Ishikawa (cell line): ENCODE measurements around the gene INPP4B.

Experiments used
- CEBPB ChIP-seq: IDR thresholded peaks from 2 replicates; pipeline ENCODE4 v1.6.1; 2012
- CREB1 ChIP-seq: IDR thresholded peaks from 2 replicates; pipeline ENCODE4 v1.6.1; 2012; ENCODE audit warnings: low read depth
- EGR1 ChIP-seq: IDR thresholded peaks from 2 replicates; pipeline ENCODE4 v1.6.1; 2012
- EP300 ChIP-seq: IDR thresholded peaks from 2 replicates; pipeline ENCODE4 v1.6.1; 2012; ENCODE audit warnings: borderline replicate concordance
- FOXM1 ChIP-seq: IDR thresholded peaks from 2 replicates; pipeline ENCODE4 v1.6.1; 2012; ENCODE audit warnings: low read depth, borderline replicate concordance
- MAX ChIP-seq: IDR thresholded peaks from 2 replicates; pipeline ENCODE4 v1.6.1; 2012
- NFIC ChIP-seq: IDR thresholded peaks from 2 replicates; pipeline ENCODE4 v1.6.1; 2012
- RAD21 ChIP-seq: IDR thresholded peaks from 2 replicates; pipeline ENCODE4 v1.6.1; 2012; ENCODE audit warnings: low read depth
- TAF1 ChIP-seq: IDR thresholded peaks from 2 replicates; pipeline ENCODE4 v1.6.1; 2012; ENCODE audit warnings: low read depth, mild to moderate bottlenecking
- TCF12 ChIP-seq: IDR thresholded peaks from 2 replicates; pipeline ENCODE4 v1.6.1; 2012; ENCODE audit warnings: low read depth
- TEAD4 ChIP-seq: IDR thresholded peaks from 2 replicates; pipeline ENCODE4 v1.6.1; 2012
- USF1 ChIP-seq: IDR thresholded peaks from 2 replicates; pipeline ENCODE4 v1.6.1; 2012
- YY1 ChIP-seq: IDR thresholded peaks from 2 replicates; pipeline ENCODE4 v1.6.1; 2012; ENCODE audit warnings: low read depth
- ZBTB7A ChIP-seq: IDR thresholded peaks from 2 replicates; pipeline ENCODE4 v1.6.1; 2012; ENCODE audit warnings: low read depth
- TF ChIP-seq, protein P1 (sequence below): IDR thresholded peaks from 2 replicates; pipeline ENCODE4 v1.6.1; 2012; ENCODE audit warnings: low read depth, mild to moderate bottlenecking

INPP4B gene

DNA sequence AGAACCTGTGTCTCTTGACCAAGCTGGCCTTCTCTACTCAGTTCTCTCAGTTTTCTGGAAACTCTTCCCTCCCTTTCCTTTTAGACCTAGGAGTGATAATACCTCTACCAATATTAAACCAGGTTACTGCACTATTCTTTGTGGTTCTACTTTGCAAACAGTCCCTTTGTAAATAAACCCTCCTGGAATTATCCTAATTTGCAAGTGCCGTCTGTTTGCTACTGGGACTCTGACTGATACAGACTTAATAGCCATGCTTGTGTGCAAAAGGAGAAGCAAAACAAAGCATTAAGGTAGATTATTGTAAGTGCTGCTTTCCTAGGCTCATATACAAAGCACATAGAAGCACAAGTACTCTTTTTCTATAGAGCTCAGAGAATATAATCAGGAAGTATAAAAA is 507.0 kb downstream of the INPP4B start:
- no peak for TF ChIP-seq TAF1

DNA sequence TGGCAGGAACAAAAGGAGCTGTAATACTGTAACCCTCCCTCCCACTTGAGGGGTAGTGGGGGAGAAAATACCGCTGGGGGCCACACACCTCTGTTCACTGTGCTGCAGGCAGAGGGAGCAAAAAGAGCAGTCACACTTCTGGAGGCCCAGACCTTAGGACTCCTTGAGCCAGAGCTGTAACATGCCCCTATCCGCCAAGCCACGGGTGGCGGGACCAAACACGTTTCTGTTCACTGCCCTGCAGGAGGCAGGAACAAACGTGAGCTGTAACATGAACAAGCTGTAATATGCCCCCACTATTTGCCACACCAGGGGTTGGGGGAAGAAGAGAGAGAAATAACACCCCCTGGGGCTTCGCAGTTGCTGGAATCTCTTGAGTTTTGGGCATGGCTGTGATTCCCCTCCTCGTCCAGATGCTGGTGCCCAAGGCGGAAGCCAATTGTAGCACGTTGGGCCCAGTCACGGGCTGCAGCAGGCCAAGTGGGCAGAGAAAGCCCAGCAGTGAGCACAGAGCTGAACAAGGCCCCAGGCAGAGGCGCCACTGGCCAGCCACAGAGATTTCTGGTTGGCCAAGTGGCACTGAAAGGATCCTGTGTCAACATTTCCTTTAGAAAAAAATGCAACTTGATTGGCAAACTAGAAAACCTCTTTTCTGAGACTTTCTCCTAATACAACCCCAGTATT is 509.7 kb downstream of the INPP4B start:
- TF ChIP-seq TAF1 = no peak
- TF ChIP-seq NFIC = no peak
- no peak for TF ChIP-seq ZBTB7A
- TF ChIP-seq CREB1 = no peak
- TF ChIP-seq EP300 = no peak
- TF ChIP-seq, protein P1, sequence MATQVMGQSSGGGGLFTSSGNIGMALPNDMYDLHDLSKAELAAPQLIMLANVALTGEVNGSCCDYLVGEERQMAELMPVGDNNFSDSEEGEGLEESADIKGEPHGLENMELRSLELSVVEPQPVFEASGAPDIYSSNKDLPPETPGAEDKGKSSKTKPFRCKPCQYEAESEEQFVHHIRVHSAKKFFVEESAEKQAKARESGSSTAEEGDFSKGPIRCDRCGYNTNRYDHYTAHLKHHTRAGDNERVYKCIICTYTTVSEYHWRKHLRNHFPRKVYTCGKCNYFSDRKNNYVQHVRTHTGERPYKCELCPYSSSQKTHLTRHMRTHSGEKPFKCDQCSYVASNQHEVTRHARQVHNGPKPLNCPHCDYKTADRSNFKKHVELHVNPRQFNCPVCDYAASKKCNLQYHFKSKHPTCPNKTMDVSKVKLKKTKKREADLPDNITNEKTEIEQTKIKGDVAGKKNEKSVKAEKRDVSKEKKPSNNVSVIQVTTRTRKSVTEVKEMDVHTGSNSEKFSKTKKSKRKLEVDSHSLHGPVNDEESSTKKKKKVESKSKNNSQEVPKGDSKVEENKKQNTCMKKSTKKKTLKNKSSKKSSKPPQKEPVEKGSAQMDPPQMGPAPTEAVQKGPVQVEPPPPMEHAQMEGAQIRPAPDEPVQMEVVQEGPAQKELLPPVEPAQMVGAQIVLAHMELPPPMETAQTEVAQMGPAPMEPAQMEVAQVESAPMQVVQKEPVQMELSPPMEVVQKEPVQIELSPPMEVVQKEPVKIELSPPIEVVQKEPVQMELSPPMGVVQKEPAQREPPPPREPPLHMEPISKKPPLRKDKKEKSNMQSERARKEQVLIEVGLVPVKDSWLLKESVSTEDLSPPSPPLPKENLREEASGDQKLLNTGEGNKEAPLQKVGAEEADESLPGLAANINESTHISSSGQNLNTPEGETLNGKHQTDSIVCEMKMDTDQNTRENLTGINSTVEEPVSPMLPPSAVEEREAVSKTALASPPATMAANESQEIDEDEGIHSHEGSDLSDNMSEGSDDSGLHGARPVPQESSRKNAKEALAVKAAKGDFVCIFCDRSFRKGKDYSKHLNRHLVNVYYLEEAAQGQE = no peak
- no peak for TF ChIP-seq MAX
- no peak for TF ChIP-seq TCF12
- no peak for TF ChIP-seq USF1
- TF ChIP-seq RAD21 = no peak
- TF ChIP-seq EGR1 = no peak
- no peak for TF ChIP-seq FOXM1
- TF ChIP-seq YY1 = no peak
- no peak for TF ChIP-seq CEBPB
- TF ChIP-seq TEAD4 = no peak

DNA sequence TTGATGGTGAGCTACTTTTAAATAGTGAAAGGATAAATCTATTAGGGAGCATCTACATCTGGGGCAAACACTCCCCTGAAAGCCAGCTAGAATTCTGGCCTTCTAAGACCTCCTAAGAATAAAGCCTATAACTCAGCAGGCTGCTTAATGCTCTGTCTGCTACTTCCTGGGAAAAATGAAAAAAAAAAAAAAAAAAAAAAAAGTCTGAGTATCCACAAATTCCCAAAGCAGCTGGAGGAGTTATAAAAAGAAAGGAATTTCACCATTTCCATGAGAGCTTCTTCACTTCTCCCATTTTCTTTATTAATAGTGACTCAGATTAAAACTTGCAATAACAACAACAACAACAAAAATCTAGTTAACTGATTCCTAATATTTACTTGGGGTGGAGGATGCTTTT is 511.2 kb downstream of the INPP4B start:
- TF ChIP-seq CEBPB (no peak), EP300 (no peak), TEAD4 (no peak), MAX (no peak), RAD21 (no peak), EGR1 (no peak), NFIC (no peak), FOXM1 (no peak), TCF12 (no peak), YY1 (no peak)
- TF ChIP-seq, protein P1 = no peak

GRCh38 chr4:142331646-142332045 is 514.5 kb downstream of the INPP4B start:
- TF ChIP-seq USF1 (no peak), EP300 (no peak)

DNA sequence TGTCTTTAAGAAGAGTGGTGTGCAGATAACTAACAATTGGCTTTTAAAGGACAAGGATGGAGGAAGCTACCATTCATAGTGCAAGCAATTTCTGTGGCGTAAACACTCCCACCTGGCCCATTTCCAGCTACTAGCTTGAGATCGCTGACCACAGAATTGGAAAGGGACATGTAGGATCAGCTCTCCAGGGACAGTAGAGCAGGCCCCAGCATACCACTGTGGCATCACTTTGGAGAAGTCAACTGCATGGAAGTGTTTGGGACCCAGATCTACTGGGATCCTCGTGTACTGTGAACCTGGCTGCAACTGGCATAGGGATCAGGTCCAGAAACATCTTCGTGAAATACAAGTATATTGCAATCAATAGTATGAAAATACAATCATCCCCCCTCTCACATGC is 515.0 kb downstream of the INPP4B start:
- TF ChIP-seq YY1 (no peak), TAF1 (no peak), FOXM1 (no peak), RAD21 (no peak), MAX (no peak), EP300 (no peak), ZBTB7A (no peak), TEAD4 (no peak), EGR1 (no peak), USF1 (no peak), CEBPB (no peak)

GRCh38 chr4:142330311-142330710 is 515.8 kb downstream of the INPP4B start:
- TF ChIP-seq RAD21 (no peak), YY1 (no peak)

GRCh38 chr4:142329313-142329712 is 516.8 kb downstream of the INPP4B start:
- no peak for TF ChIP-seq YY1
- TF ChIP-seq TEAD4 = no peak
- no peak for TF ChIP-seq MAX
- no peak for TF ChIP-seq ZBTB7A
- no peak for TF ChIP-seq TAF1
- TF ChIP-seq RAD21 = no peak
- TF ChIP-seq CEBPB = no peak
- TF ChIP-seq CREB1 = no peak
- no peak for TF ChIP-seq EP300
- TF ChIP-seq, protein P1 = no peak
- no peak for TF ChIP-seq FOXM1
